WTC11 (cell line): ENCODE results near the gene KRTAP10-3.

Experiments used
- ELF4 ChIP-seq: sonication (generic); formaldehyde crosslinking; IDR thresholded peaks from 2 replicates; pipeline ENCODE4 v1.8.1; 2022; ENCODE audit warnings: low read depth, mild to moderate bottlenecking, moderate library complexity, missing genetic modification reagents
- FOXP1 ChIP-seq: sonication (generic); formaldehyde crosslinking; IDR thresholded peaks from 2 replicates; pipeline ENCODE4 v1.8.0; 2022; ENCODE audit warnings: missing genetic modification reagents, mild to moderate bottlenecking, moderate library complexity, borderline replicate concordance
- HMGXB4 ChIP-seq: sonication (generic); formaldehyde crosslinking; IDR thresholded peaks from 2 replicates; pipeline ENCODE4 v1.8.1; 2023; ENCODE audit warnings: mild to moderate bottlenecking, moderate library complexity, missing genetic modification reagents
- MAX ChIP-seq: sonication (generic); formaldehyde crosslinking; IDR thresholded peaks from 2 replicates; pipeline ENCODE4 v1.8.0; 2022; ENCODE audit warnings: mild to moderate bottlenecking, missing genetic modification reagents
- NFYB ChIP-seq: sonication (generic); formaldehyde crosslinking; conservative IDR thresholded peaks from 2 replicates; pipeline ENCODE4 v1.8.0; 2022; ENCODE audit warnings: low read depth, missing genetic modification reagents
- NR1H2 ChIP-seq: sonication (generic); formaldehyde crosslinking; IDR thresholded peaks from 2 replicates; pipeline ENCODE4 v1.9.0; 2021; ENCODE audit warnings: mild to moderate bottlenecking, moderate library complexity, missing genetic modification reagents
- NR2C2 ChIP-seq: sonication (generic); formaldehyde crosslinking; IDR thresholded peaks from 2 replicates; pipeline ENCODE4 v1.8.0; 2022; ENCODE audit warnings: mild to moderate bottlenecking, missing genetic modification reagents
- TEAD4 ChIP-seq: sonication (generic); formaldehyde crosslinking; IDR thresholded peaks from 2 replicates; pipeline ENCODE4 v1.8.0; 2022; ENCODE audit warnings: mild to moderate bottlenecking, missing genetic modification reagents
- TF ChIP-seq, protein P1 (sequence below): fragments of 200-600 bp; IDR thresholded peaks from 2 replicates; pipeline ENCODE4 v1.8.0; 2022; ENCODE audit warnings: antibody characterized with exemption
- TF ChIP-seq, protein P2 (sequence below): fragments of 250-450 bp; sonication (Bioruptor Pico); IDR thresholded peaks from 2 replicates; pipeline ENCODE4 v1.8.0; 2021; ENCODE audit warnings: mild to moderate bottlenecking
- TF ChIP-seq, protein P3 (sequence below): sonication (generic); formaldehyde crosslinking; IDR thresholded peaks from 2 replicates; pipeline ENCODE4 v1.8.1; 2023; ENCODE audit warnings: mild to moderate bottlenecking, missing genetic modification reagents, moderate library complexity
- TF ChIP-seq, protein P4 (sequence below): sonication (generic); formaldehyde crosslinking; IDR thresholded peaks from 2 replicates; pipeline ENCODE4 v1.8.0; 2023; ENCODE audit warnings: missing genetic modification reagents

- no peak for TF ChIP-seq NFYB (CRISPR knock-in tag)
- TF ChIP-seq, protein P1, sequence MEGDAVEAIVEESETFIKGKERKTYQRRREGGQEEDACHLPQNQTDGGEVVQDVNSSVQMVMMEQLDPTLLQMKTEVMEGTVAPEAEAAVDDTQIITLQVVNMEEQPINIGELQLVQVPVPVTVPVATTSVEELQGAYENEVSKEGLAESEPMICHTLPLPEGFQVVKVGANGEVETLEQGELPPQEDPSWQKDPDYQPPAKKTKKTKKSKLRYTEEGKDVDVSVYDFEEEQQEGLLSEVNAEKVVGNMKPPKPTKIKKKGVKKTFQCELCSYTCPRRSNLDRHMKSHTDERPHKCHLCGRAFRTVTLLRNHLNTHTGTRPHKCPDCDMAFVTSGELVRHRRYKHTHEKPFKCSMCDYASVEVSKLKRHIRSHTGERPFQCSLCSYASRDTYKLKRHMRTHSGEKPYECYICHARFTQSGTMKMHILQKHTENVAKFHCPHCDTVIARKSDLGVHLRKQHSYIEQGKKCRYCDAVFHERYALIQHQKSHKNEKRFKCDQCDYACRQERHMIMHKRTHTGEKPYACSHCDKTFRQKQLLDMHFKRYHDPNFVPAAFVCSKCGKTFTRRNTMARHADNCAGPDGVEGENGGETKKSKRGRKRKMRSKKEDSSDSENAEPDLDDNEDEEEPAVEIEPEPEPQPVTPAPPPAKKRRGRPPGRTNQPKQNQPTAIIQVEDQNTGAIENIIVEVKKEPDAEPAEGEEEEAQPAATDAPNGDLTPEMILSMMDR: no peak
- TF ChIP-seq TEAD4 (CRISPR knock-in tag): no peak
- TF ChIP-seq NR2C2: no peak
- TF ChIP-seq, protein P2, sequence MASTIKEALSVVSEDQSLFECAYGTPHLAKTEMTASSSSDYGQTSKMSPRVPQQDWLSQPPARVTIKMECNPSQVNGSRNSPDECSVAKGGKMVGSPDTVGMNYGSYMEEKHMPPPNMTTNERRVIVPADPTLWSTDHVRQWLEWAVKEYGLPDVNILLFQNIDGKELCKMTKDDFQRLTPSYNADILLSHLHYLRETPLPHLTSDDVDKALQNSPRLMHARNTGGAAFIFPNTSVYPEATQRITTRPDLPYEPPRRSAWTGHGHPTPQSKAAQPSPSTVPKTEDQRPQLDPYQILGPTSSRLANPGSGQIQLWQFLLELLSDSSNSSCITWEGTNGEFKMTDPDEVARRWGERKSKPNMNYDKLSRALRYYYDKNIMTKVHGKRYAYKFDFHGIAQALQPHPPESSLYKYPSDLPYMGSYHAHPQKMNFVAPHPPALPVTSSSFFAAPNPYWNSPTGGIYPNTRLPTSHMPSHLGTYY: no peak
- TF ChIP-seq FOXP1: no peak
- TF ChIP-seq, protein P3, sequence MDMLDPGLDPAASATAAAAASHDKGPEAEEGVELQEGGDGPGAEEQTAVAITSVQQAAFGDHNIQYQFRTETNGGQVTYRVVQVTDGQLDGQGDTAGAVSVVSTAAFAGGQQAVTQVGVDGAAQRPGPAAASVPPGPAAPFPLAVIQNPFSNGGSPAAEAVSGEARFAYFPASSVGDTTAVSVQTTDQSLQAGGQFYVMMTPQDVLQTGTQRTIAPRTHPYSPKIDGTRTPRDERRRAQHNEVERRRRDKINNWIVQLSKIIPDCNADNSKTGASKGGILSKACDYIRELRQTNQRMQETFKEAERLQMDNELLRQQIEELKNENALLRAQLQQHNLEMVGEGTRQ (CRISPR knock-in tag): no peak
- TF ChIP-seq, protein P4, sequence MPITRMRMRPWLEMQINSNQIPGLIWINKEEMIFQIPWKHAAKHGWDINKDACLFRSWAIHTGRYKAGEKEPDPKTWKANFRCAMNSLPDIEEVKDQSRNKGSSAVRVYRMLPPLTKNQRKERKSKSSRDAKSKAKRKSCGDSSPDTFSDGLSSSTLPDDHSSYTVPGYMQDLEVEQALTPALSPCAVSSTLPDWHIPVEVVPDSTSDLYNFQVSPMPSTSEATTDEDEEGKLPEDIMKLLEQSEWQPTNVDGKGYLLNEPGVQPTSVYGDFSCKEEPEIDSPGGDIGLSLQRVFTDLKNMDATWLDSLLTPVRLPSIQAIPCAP (CRISPR knock-in tag): no peak
- TF ChIP-seq MAX: no peak
- TF ChIP-seq NR1H2: no peak
- TF ChIP-seq HMGXB4 (CRISPR knock-in tag): no peak
- TF ChIP-seq ELF4 (CRISPR knock-in tag): no peak
These were observed 35.2 kb upstream of the KRTAP10-3 start for GRCh38 chr21:44593598-44594405.
